Bronchial epithelial cell (primary cell): ENCODE results near the gene CSGALNACT2. TPM values are rescaled to one million over a fixed set of nuclear protein-coding genes. Genes with fewer than 3 reads are reported as not detected.
A peak's percentile ranks its signal among the peaks of the same experiment; 100 is the strongest.
"Not testable (repeated sequence)": the region's sequence is repeated elsewhere in the genome, so short reads cannot be mapped to it uniquely, and the experiment has no call there.

Source experiments
- DNase-seq: peaks from one replicate; pipeline ENCODE4 v3.0.0-alpha.2; 2010; ENCODE audit warnings: low read depth
- FAIRE-seq: peaks from 2 replicates; lab custom pipeline; 2011; peaks lifted over from hg19 to GRCh38; lab: Jason Lieb, UNC
- H3K27me3 ChIP-seq: 2 replicates; pipeline ENCODE4 v1.5.1; 2011; ENCODE audit warnings: low read length; ENCODE audit not compliant: control insufficient read depth, insufficient read depth
- H3K36me3 ChIP-seq: 2 replicates; pipeline ENCODE4 v1.5.1; 2011; ENCODE audit warnings: low read length; ENCODE audit not compliant: control insufficient read depth, insufficient read depth
- H3K4me3 ChIP-seq: 2 replicates; pipeline ENCODE4 v1.5.1; 2011; ENCODE audit warnings: mild to moderate bottlenecking, low read depth, low read length, control low read depth
- total RNA-seq: library from RNA; depleted of rRNA; stranded (reverse); fragments of >200 nt; gene quantifications from 2 replicates; pipeline ENCODE4 v1.2.1, GENCODE V29; 2014
- TF ChIP-seq, protein P1 (sequence below): IDR thresholded peaks from 2 replicates; pipeline ENCODE4 v1.5.1; 2011; ENCODE audit warnings: mild to moderate bottlenecking, moderate library complexity, low read length, control low read depth, inconsistent platforms; ENCODE audit not compliant: insufficient read depth, severe bottlenecking

The CSGALNACT2 gene
- total RNA-seq, 1 donor from 2014 or later: 17.4 TPM

DNA sequence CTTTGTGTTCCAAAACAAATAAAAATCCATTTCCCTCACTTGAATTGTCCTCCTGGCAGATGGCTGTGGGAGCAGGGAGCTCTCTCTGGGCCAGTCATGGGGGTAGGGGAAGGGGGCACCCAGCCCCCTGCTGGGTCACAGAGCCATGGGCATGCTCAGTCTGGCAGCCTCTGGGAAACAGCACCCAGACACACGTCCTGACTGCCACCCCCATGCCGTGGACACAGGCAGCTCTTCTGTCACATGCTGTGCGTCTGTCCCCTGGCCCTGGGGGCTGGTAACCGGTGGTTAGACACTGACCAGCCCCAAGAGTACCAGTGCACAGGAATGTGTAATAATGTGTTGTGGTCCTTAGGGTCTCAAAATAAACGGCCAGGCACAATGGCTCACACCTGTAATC, 81.6 kb downstream of the CSGALNACT2 start:
- H3K36me3 ChIP-seq: no peaks in the 10 kb centered on the region
- DNase-seq (no peak), FAIRE-seq (no peak)
- H3K4me3 ChIP-seq: no peak overlapping the region
- TF ChIP-seq, protein P1, sequence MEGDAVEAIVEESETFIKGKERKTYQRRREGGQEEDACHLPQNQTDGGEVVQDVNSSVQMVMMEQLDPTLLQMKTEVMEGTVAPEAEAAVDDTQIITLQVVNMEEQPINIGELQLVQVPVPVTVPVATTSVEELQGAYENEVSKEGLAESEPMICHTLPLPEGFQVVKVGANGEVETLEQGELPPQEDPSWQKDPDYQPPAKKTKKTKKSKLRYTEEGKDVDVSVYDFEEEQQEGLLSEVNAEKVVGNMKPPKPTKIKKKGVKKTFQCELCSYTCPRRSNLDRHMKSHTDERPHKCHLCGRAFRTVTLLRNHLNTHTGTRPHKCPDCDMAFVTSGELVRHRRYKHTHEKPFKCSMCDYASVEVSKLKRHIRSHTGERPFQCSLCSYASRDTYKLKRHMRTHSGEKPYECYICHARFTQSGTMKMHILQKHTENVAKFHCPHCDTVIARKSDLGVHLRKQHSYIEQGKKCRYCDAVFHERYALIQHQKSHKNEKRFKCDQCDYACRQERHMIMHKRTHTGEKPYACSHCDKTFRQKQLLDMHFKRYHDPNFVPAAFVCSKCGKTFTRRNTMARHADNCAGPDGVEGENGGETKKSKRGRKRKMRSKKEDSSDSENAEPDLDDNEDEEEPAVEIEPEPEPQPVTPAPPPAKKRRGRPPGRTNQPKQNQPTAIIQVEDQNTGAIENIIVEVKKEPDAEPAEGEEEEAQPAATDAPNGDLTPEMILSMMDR: no peak
- peaks cover 2% of the 10 kb centered on the region for H3K27me3 ChIP-seq

DNA sequence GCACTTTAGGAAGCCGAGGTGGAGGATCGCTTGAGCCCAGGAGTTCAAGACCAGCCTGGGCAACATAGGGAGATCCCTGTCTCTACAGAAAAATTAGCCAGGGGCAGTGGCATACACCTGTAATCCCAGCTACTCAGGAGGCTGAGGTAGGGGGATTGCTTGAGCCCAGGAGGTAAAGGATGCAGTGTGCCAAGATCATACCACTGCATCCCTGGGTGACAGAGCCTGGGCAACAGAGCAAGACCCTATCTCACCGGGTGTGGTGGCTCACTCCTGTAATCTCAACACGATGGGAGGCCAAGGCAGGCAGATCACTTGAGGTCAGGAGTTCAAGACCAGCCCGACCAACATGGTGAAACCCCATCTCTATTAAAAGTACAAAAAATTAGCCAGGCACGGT, 82.0 kb downstream of the CSGALNACT2 start:
- not testable (repeated sequence) for H3K4me3 ChIP-seq, H3K36me3 ChIP-seq, FAIRE-seq, H3K27me3 ChIP-seq, DNase-seq

DNA sequence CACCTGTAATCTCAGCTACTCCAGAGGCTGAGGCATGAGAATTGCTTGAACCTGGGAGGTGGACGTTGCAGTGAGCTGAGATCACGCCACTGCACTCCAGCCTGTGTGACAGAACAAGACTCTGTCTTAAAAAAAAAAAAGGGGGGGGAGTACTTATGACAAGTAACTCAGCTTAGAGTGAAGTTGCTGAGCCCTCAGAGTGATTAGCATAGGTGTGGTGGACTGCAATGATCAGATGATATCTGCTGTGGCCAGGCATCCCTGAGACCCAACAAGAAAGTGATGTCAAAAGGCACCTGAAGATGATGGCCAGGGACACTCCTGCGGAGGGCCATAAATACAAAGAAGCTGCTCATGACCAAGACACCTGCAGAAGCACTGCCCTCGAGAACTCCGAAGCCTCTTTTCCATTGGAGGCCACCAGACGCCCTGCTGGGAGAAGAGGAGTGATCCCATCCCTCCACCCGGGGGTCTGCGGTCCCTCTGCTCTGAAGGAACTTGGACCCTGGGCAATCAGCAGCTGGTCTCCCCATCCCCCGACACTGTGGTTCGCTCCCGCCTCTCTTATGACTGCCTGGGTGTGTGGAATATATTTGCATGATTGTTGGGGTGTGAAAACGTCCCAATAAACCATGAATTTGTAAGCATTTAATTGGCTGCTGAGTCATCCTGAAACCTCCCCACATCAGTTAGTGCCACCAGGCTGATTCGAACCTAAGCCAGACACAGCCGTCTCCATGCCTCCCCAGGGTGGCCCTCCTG, 82.6 kb downstream of the CSGALNACT2 start:
- H3K4me3 ChIP-seq: no peak overlapping the region
- H3K27me3 ChIP-seq: peaks cover 2% of the 10 kb centered on the region
- no peak for DNase-seq
- H3K36me3 ChIP-seq: no peaks in the 10 kb centered on the region
- TF ChIP-seq, protein P1: no peak
- no peak for FAIRE-seq

DNA sequence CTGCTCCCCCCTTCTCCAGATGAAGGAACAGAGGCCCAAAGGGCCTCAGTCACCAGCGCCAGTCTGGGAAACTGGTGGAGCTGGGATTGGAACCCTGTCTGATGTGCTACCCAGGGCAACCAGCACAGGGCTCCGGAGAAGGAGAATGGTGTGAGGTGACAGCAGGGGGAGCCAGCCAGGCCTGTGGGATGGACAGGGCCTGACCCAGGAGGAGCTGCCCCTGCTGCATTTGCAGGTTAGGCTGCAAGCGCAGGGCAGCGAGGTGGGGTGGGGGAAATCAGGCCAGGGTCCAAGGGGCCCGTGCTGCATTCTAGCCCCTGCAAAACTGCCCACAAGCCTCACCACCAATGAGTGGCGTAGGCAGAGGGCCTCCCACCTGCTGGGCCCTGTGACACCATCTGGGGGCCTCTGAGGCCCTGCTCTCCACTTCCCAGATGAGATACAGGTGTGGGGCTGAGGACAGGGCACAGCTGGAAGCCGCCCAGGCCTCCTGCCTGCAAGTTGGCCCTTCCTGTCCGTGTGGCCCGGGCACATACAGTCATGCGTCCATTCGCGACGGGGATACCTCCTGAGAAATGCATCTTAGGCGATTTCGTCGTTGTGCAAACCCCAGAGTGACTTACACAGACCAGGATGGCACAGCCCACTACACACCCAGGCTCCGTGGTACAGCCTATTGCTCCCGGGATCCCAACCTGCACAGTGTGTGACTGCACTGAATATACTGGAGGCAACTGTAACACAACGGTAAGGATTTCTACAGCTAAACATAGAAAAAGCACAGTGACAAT, 83.4 kb downstream of the CSGALNACT2 start:
- Histone ChIP-seq H3K36me3 (no peaks in the 10 kb centered on the region), H3K4me3 (no peak overlapping the region), H3K27me3 (peaks cover 2% of the 10 kb centered on the region)
- FAIRE-seq: no peak
- TF ChIP-seq, protein P1: peak; percentile 21
- DNase-seq: no peak

DNA sequence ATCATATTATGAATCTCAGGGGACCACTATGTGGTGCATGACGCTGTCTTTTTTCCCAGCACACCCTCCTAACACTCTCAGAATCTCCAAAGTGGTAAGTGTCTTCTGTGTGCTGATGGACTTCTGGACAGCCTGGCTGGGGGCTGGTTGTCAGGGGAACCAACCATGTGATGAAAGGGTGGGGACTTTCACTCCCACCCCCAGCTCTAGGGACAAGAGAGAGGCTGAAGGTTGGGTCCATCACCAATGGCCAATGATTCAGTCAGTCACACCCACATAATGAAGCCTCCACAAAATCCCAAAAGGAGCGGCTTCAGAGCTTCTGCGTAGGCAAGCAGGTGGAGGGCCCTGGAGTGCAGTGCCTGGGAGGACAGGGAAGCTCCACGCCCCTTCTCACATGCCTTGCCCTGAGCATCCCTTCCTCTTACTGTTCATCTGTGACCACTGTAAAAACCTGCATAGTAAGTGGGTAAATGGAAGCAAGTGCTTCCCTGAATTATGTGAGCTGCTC, 84.0 kb downstream of the CSGALNACT2 start:
- TF ChIP-seq, protein P1: no peak

DNA sequence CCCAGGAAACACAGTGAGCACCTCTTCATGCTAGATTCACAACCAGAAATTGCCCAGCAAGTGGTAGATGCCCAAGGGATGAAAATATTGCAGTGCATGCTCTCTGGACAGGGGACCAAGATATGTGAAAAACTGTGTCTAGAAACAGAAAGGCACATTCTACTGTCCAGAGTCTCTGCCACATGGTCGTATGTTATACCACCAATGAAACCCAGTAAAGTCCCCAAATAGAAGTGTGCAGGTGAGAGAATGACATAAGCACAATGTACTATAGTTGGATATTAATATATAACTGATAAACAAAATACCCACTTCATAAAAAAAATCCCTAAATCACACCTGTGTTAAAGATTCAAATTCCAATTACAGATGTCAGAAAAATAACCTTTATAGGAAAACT, 84.8 kb downstream of the CSGALNACT2 start:
- Histone ChIP-seq H3K36me3 (no peaks in the 10 kb centered on the region), H3K27me3 (peaks cover 5% of the 10 kb centered on the region), H3K4me3 (no peak overlapping the region)
- TF ChIP-seq, protein P1: no peak
- DNase-seq (no peak), FAIRE-seq (no peak)

More for the DNA sequence above, 84.0 kb downstream of the CSGALNACT2 start:
- DNase-seq (no peak), FAIRE-seq (no peak)
- no peaks in the 10 kb centered on the region for H3K36me3 ChIP-seq
- no peak overlapping the region for H3K4me3 ChIP-seq
- no peaks in the 10 kb centered on the region for H3K27me3 ChIP-seq
